HepG2 (cell line): Measurements from ENCODE around the gene NDOR1. TPM values are rescaled to one million over a fixed set of nuclear protein-coding genes. Genes with fewer than 3 reads are reported as not detected.
A peak's percentile ranks its signal among the peaks of the same experiment; 100 is the strongest.

Experiments
- ARID4A ChIP-seq: sonication (generic); formaldehyde crosslinking; IDR thresholded peaks from 2 replicates; pipeline ENCODE4 v1.5.0; 2020; ENCODE audit warnings: mild to moderate bottlenecking, missing genetic modification reagents, borderline replicate concordance
- BATF2 ChIP-seq: sonication (generic); formaldehyde crosslinking; IDR thresholded peaks from 2 replicates; pipeline ENCODE4 v1.8.0; 2022; ENCODE audit warnings: mild to moderate bottlenecking, missing genetic modification reagents, moderate library complexity
- HCFC1 ChIP-seq: fragments of 150-350 bp; IDR thresholded peaks from 2 replicates; pipeline ENCODE4 v1.6.1; 2014; ENCODE audit warnings: low read depth, low read length
- HIC2 ChIP-seq: sonication (generic); formaldehyde crosslinking; IDR thresholded peaks from 2 replicates; pipeline ENCODE4 v1.9.0; 2022; ENCODE audit warnings: low read depth, missing genetic modification reagents
- HNRNPL ChIP-seq: fragments of 200-400 bp; formaldehyde crosslinking; IDR thresholded peaks from 2 replicates; pipeline ENCODE4 v1.6.1; 2017; ENCODE audit warnings: mild to moderate bottlenecking, low read depth, low read length
- MBNL3 ChIP-seq: fragments of 250-450 bp; sonication (Bioruptor Pico); conservative IDR thresholded peaks from 2 replicates; pipeline ENCODE4 v1.8.0; 2022; ENCODE audit warnings: mild to moderate bottlenecking, inconsistent platforms
- MLXIP ChIP-seq: sonication (generic); formaldehyde crosslinking; IDR thresholded peaks from 2 replicates; pipeline ENCODE4 v1.9.0; 2021; ENCODE audit warnings: missing genetic modification reagents, borderline replicate concordance
- MXD3 ChIP-seq: IDR thresholded peaks from 2 replicates; pipeline ENCODE4 v1.6.1; 2016; ENCODE audit warnings: mild to moderate bottlenecking, missing biosample characterization, missing genetic modification reagents
- SKI ChIP-seq: fragments of 450-650 bp; IDR thresholded peaks from one replicate; pipeline ENCODE4 v1.6.1; 2018; ENCODE audit warnings: mild to moderate bottlenecking; ENCODE audit not compliant: partially characterized antibody
- ZNF609 ChIP-seq: sonication (generic); formaldehyde crosslinking; IDR thresholded peaks from 2 replicates; pipeline ENCODE4 v1.4.0; 2020; ENCODE audit warnings: mild to moderate bottlenecking, missing genetic modification reagents, borderline replicate concordance
- ZNF619 ChIP-seq: sonication (generic); formaldehyde crosslinking; IDR thresholded peaks from 2 replicates; pipeline ENCODE4 v1.4.0; 2020; ENCODE audit warnings: mild to moderate bottlenecking, missing genetic modification reagents
- polyA plus RNA-seq, 8 experiments: library from polyadenylated mRNA; depleted of rRNA in 3 of 8; stranded (reverse) in 7 of 8; unstranded in 1 of 8; fragments of >200 nt; fragmentation: Illumina TruSeq in 4 of 8; extraction: Trizol in 4 of 8; gene quantifications; 2 replicates each; pipeline versions ENCODE4 v1.2.1 to v1.2.3, GENCODE V29; 2011 to 2016; ENCODE audit warnings: low read depth in 4 of 8, missing spikeins in 1 of 8, mixed read lengths in 1 of 8; ENCODE audit not compliant: insufficient read depth in 1 of 8
- total RNA-seq, 5 experiments: library from RNA; depleted of rRNA; stranded (reverse); fragments of >200 nt; fragmentation: Illumina TruSeq; extraction: Trizol; gene quantifications; 2 replicates each; pipeline ENCODE4 v1.2.3, GENCODE V29; 2016; ENCODE audit warnings: low read depth in 1 of 5

Gene NDOR1
- total and polyA plus RNA-seq, 2 of the 13 experiments (the other 11 are each of a cell fraction or from before 2014, with no cell fraction given): 3.6 to 8.7 TPM

GRCh38 chr9:137200311-137201204, 4.9 kb upstream of the NDOR1 start, which contains the start of gene TPRN (continued):
- peak; percentile 96 for TF ChIP-seq ARID4A (CRISPR knock-in tag)
- TF ChIP-seq SKI: peak; percentile 38
- TF ChIP-seq BATF2 (CRISPR knock-in tag): no peak
- peak; percentile 67 for TF ChIP-seq HIC2
- TF ChIP-seq ZNF609 (CRISPR knock-in tag): peak; percentile 42; the same call in 1 of the 2 replicates
- no peak for TF ChIP-seq MBNL3 (CRISPR knock-in tag)
- TF ChIP-seq MLXIP: no peak; the same call in 1 of the 2 replicates
- TF ChIP-seq HCFC1: no peak; the same call in 1 of the 2 replicates
- TF ChIP-seq ZNF619 (CRISPR knock-in tag): no peak
- TF ChIP-seq HNRNPL: peak; percentile 74; the same call in 1 of the 2 replicates
- peak; percentile 80; the same call in 1 of the 2 replicates for TF ChIP-seq MXD3 (CRISPR knock-in tag)
